Naive thymus-derived CD8-positive, alpha-beta T cell (primary cell): ENCODE results near the gene GRIN2C. TPM values are rescaled to one million over a fixed set of nuclear protein-coding genes. Genes with fewer than 3 reads are reported as not detected.

Experiments
- ATAC-seq, 2 donors: fragments of 150-1000 bp; cut with Tn5 transposase in 1 of 2; sonication (Bioruptor Pico), chemical (Tn5 transposase) in 1 of 2; 1 replicate in 1 of 2; 2 replicates in 1 of 2; pipeline ENCODE4 v1.10.0; 2021; ENCODE audit warnings: mild to moderate bottlenecking in 2 of 2, moderate library complexity in 2 of 2
- POLR2A ChIA-PET: fragments of 350-600 bp; sonication (Branson Sonifier 250); formaldehyde crosslinking; loops from one replicate; lab custom pipeline; 2021; ENCODE audit warnings: antibody characterized with exemption; lab: Charles Lee
- DNase-seq, 10 donors: peaks; one replicate each; pipeline versions ENCODE4 v3.0.0 to v3.0.0-alpha.2; 2020 to 2022
- H3K27ac Mint-ChIP-seq, 10 donors: one replicate each; pipeline ENCODE4 v1.8.0; 2020 to 2022; ENCODE audit warnings: mild to moderate bottlenecking in 10 of 10, mixed read lengths in 10 of 10, moderate library complexity in 4 of 10, inconsistent platforms in 1 of 10
- H3K27me3 Mint-ChIP-seq, 5 donors: one replicate each; pipeline ENCODE4 v1.8.0; 2021 to 2022; ENCODE audit warnings: mixed read lengths in 5 of 5
- H3K36me3 Mint-ChIP-seq, 3 donors: one replicate each; pipeline ENCODE4 v1.8.0; 2020 to 2022; ENCODE audit warnings: mixed read lengths in 3 of 3, mild to moderate bottlenecking in 2 of 3, inconsistent platforms in 1 of 3
- H3K4me1 Mint-ChIP-seq, 4 donors: one replicate each; pipeline ENCODE4 v1.8.0; 2021 to 2022; ENCODE audit warnings: mixed read lengths in 4 of 4
- H3K4me3 Mint-ChIP-seq, 10 donors: one replicate each; pipeline ENCODE4 v1.8.0; 2020 to 2022; ENCODE audit warnings: mild to moderate bottlenecking in 10 of 10, mixed read lengths in 10 of 10, moderate library complexity in 6 of 10, inconsistent platforms in 1 of 10
- H3K9me3 Mint-ChIP-seq, 9 donors: one replicate each; pipeline ENCODE4 v1.8.0; 2020 to 2022; ENCODE audit warnings: mixed read lengths in 9 of 9, mild to moderate bottlenecking in 3 of 9, inconsistent platforms in 1 of 9, moderate library complexity in 1 of 9
- polyA plus RNA-seq, 3 donors: library from polyadenylated mRNA; unstranded; fragments of 300-500 nt; fragmentation: Illumina TruSeq; gene quantifications; one replicate each; pipeline ENCODE4 v1.2.3, GENCODE V29; 2021
- total RNA-seq, 8 experiments: library from RNA in 2 of 8; stranded (reverse) in 2 of 8; gene quantifications; one replicate each; pipeline ENCODE4 v1.2.3 and lab custom pipeline; 2021 to 2026

The GRIN2C gene
- total and polyA plus RNA-seq, 5 experiments from 2014 or later, result 0.08 TPM; not detected in 3

- peaks cover 17 to 50% (median 38%) of the 10 kb centered on the region in 5 donors for H3K27me3 Mint-ChIP-seq
- H3K36me3 Mint-ChIP-seq, result peaks cover 0 to 6% (median 0%) of the 10 kb centered on the region in 3 donors
- H3K27ac Mint-ChIP-seq, result no peak overlapping the region
- H3K4me1 Mint-ChIP-seq, result peaks cover 10 to 30% (median 23%) of the 10 kb centered on the region in 4 donors
- H3K9me3 Mint-ChIP-seq, result no peaks in the 10 kb centered on the region
- H3K4me3 Mint-ChIP-seq, result peak overlapping the region in 8 of 10 donors; percentile 14 to 78 (median 62)
- POLR2A ChIA-PET, result interaction anchor here (0.6 to 3.3 kb wide), 6 partner anchors 12 to 343 kb away, joined by 4 to 13 read pairs (median 4); partner anchors contain the start of gene FDXR
- DNase-seq (no peak), ATAC-seq (peak; percentile 12 to 13)
Measured at GRCh38 chr17:74860872-74861661, 1.4 kb upstream of the GRIN2C start.

DNA sequence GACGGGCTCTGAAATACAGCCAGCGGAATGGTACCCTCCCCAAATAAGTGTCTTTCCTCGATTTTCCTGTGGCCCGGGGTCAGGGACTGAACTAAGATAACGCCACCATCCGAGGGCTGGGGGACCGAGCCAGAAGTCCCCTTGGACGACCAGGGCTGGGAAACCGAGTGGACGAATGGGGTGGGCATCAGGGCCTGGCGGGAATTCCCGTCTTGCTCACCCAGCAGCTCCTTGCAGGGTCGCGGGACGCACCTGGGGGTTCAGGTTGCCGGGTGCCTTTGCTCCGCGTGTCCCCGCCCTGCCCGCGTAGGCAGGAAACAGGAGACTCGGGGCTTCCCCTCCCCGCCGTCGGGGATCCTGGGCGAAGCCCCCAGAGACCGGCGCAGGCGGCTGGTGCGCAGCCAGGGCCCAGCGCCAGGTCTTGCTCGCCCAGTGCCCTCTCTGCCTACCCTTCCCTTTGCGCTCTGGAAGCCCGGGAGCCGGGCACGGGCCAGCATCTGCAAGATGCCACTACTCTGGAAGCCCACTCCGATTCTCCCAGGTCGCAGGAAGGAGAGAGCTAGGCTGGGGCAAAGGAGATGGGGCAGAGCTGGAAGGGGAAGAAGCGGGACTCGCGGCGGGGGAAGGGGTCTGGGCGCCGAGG is 665 bp upstream of the GRIN2C start:
- Mint-ChIP-seq H3K4me1 (peaks cover 9 to 30% (median 23%) of the 10 kb centered on the region in 4 donors), H3K4me3 (peak overlapping the region; percentile 47 to 78 (median 72)), H3K36me3 (peaks cover 0 to 6% (median 0%) of the 10 kb centered on the region in 3 donors), H3K27me3 (peaks cover 23 to 57% (median 44%) of the 10 kb centered on the region in 5 donors), H3K9me3 (no peaks in the 10 kb centered on the region), H3K27ac (peak overlapping the region in 1 of 10 donors; percentile 8)
- peak; percentile 35 to 51 for ATAC-seq
- POLR2A ChIA-PET, result interaction anchor here (0.6 to 3.3 kb wide), 4 partner anchors 13 to 1248 kb away, joined by 3 to 13 read pairs (median 4); partner anchors contain the start of gene FDXR
- DNase-seq, result peak in 4 of 10 donors; percentile 24 to 40 (median 30)

DNA sequence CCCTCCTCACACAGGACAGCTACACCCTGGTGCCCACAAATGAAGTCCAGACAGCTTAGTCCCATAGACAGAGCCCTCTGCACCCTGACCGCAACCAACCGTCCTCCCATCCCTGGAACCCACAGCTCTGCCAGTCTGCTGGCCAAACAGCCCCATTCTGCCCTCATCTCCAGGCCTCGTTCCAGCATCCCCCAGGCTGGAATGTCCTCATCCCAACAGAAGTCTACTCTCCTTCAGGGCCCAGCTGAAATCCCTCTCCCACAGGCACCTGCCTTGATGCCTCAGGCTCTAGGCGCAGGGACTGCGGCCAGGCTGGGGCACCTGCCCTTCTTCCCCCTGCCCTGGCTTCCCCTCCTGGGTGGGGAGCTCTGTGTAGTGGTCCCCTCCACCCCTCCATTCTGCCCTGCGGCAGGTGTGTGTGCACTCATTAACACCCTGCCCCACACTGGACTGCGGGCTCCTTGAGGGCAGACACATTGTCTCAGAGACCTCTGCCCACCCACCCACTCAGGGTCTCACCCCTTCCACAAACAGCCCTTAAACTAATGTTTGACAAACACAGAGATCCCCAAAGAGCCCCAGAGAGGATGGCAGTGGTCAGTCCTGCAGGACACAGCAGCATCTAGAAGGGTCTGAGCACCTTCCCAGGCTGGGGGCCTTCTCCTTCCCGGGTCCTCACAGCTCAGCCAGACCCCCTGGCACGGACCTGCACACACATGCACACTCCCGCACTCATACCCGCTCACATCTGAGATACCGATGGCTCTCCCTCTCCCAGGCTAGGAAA is 820 bp downstream of the GRIN2C start:
- Mint-ChIP-seq H3K27ac (peak overlapping the region in 3 of 10 donors; percentile 24 to 48 (median 31)), H3K4me3 (peak overlapping the region in 9 of 10 donors; percentile 28 to 77 (median 61)), H3K4me1 (peaks cover 3 to 23% (median 17%) of the 10 kb centered on the region in 4 donors), H3K36me3 (peaks cover 0 to 6% (median 0%) of the 10 kb centered on the region in 3 donors), H3K9me3 (no peaks in the 10 kb centered on the region), H3K27me3 (peaks cover 30 to 72% (median 56%) of the 10 kb centered on the region in 5 donors)
- no peak for ATAC-seq
- POLR2A ChIA-PET, result interaction anchor here (0.5 to 0.6 kb wide), 2 partner anchors 297 to 468 kb away, joined by 3 read pairs; no protein-coding TSS in a partner anchor
- no peak for DNase-seq

- Mint-ChIP-seq H3K4me3 (no peak overlapping the region), H3K9me3 (no peaks in the 10 kb centered on the region), H3K27me3 (peaks cover 30 to 81% (median 64%) of the 10 kb centered on the region in 5 donors), H3K4me1 (peaks cover 6 to 28% (median 23%) of the 10 kb centered on the region in 4 donors), H3K27ac (no peak overlapping the region), H3K36me3 (peaks cover 0 to 6% (median 0%) of the 10 kb centered on the region in 3 donors)
- POLR2A ChIA-PET, result no interaction called here
- ATAC-seq (no peak), DNase-seq (no peak)
Measured at GRCh38 chr17:74857191-74857590, 2.5 kb downstream of the GRIN2C start.

GRCh38 chr17:74856112-74856511 is 3.6 kb downstream of the GRIN2C start:
- H3K36me3 Mint-ChIP-seq, result peaks cover 0 to 6% (median 0%) of the 10 kb centered on the region in 3 donors
- H3K4me3 Mint-ChIP-seq, result no peak overlapping the region
- DNase-seq (no peak), ATAC-seq (no peak)
- POLR2A ChIA-PET, result interaction anchor here (0.7 kb wide), 1 partner anchor 13 kb away, joined by 4 read pairs; no protein-coding TSS in a partner anchor
- no peak overlapping the region for H3K27ac Mint-ChIP-seq
- peaks cover 32 to 85% (median 67%) of the 10 kb centered on the region in 5 donors for H3K27me3 Mint-ChIP-seq
- H3K4me1 Mint-ChIP-seq, result peaks cover 7 to 24% (median 17%) of the 10 kb centered on the region in 4 donors
- H3K9me3 Mint-ChIP-seq, result no peaks in the 10 kb centered on the region

DNA sequence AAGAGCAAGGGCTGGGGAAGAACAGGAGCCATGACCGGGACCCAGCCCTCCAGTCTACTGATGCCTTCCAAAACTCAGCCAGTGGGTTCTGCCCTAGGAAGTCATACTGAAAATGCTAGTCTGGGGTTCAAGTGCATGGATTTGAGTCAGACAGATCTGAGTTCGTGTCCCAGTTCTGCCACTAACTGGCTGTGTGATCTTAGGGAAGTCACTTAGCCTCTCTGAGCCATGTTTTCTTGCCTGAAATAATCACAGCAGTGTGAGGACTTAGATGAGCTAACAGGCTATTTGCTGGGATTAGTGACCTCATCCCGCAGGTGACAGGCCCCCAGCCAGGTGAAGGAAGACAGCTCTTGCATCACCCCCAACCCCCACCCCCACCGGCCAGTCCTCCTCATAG is 4.4 kb downstream of the GRIN2C start:
- Mint-ChIP-seq H3K9me3 (no peaks in the 10 kb centered on the region), H3K36me3 (peaks cover 0 to 6% (median 0%) of the 10 kb centered on the region in 3 donors), H3K27me3 (peaks cover 36 to 86% (median 66%) of the 10 kb centered on the region in 5 donors), H3K4me3 (no peak overlapping the region), H3K4me1 (peaks cover 9 to 20% (median 13%) of the 10 kb centered on the region in 4 donors), H3K27ac (peak overlapping the region in 1 of 10 donors; percentile 65)
- no peak for DNase-seq
- POLR2A ChIA-PET, result no interaction called here
- no peak for ATAC-seq

GRCh38 chr17:74854792-74855191 is 4.9 kb downstream of the GRIN2C start:
- POLR2A ChIA-PET, result no interaction called here
- no peak overlapping the region for H3K4me3 Mint-ChIP-seq
- H3K27me3 Mint-ChIP-seq, result peaks cover 36 to 81% (median 66%) of the 10 kb centered on the region in 5 donors
- H3K36me3 Mint-ChIP-seq, result peaks cover 0 to 6% (median 0%) of the 10 kb centered on the region in 3 donors
- peaks cover 8 to 17% (median 9%) of the 10 kb centered on the region in 4 donors for H3K4me1 Mint-ChIP-seq
- DNase-seq (no peak), ATAC-seq (no peak)
- no peaks in the 10 kb centered on the region for H3K9me3 Mint-ChIP-seq
- peak overlapping the region in 1 of 10 donors; percentile 65 for H3K27ac Mint-ChIP-seq

- H3K4me1 Mint-ChIP-seq, result peaks cover 6 to 12% (median 9%) of the 10 kb centered on the region in 4 donors
- H3K9me3 Mint-ChIP-seq, result no peaks in the 10 kb centered on the region
- POLR2A ChIA-PET, result no interaction called here
- DNase-seq (no peak), ATAC-seq (no peak)
- H3K4me3 Mint-ChIP-seq, result peak overlapping the region in 7 of 10 donors; percentile 2 to 80 (median 52)
- peaks cover 0 to 2% (median 0%) of the 10 kb centered on the region in 3 donors for H3K36me3 Mint-ChIP-seq
- peak overlapping the region in 1 of 10 donors; percentile 63 for H3K27ac Mint-ChIP-seq
- H3K27me3 Mint-ChIP-seq, result peaks cover 31 to 74% (median 60%) of the 10 kb centered on the region in 5 donors
Measured at GRCh38 chr17:74853669-74854068, 6.0 kb downstream of the GRIN2C start.

DNA sequence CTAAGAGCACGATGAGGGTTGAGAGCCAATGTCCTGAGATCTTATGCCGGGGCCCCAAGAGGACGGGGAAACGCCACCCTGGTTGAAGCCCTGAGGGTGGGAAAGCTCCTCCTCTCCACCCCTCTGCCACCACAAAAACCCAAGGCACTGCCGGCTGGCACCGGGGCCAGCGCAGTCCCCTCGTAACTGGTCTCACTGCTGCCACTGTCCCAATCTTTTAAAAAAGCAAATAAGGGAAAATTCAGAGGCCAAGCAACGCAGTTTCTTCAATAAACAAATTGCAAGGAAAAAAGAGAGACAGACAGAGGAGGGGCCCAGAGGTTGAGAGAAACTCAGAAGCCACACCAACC is 6.7 kb downstream of the GRIN2C start:
- H3K27ac Mint-ChIP-seq, result no peak overlapping the region
- POLR2A ChIA-PET, result interaction anchor here (0.9 to 1.3 kb wide), 2 partner anchors 10 to 20 kb away, joined by 4 to 5 read pairs; partner anchors contain the start of gene FDXR
- ATAC-seq, result peak; percentile 5 to 12

DNA sequence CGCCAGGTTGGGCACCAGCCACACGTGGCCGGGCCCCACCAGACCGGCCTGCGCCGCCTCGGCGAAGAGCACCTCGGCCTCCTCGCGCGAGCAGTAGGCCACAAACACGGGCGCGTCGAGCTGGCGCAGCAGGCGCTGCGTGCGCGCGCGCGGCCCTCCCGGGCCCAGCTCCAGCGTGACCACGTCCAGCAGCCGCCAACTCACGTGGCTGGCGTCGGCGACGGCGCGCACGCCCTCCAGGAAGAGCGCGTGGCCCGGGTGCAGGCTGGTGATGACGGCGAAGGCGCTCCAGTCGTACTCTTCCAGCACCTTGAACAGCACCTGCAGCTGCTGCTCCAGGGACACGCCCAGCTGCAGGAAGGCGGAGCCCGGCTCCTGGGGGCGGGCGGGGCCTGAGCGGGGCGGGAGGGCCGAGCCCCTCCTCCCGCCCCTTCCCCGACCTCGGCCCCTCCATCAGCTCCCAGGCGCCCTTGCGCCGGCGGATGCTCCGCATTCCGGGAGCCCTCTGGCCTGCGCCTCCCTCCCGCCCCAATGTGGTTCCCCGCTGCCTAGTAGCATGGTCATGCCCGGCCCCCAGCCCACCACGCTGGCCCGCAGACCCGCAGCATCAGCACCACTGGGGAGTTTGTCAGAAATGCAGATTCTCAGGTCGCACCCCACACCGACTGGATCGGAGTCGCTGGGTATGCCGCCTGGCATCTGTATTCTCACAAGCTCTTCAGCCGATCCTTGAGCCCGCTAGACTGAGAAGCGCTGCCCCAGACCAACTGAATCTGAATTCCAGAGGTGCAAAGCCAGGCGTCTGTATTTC is 7.2 kb downstream of the GRIN2C start:
- ATAC-seq (peak; percentile 91 to 94), DNase-seq (peak in 9 of 10 donors; percentile 20 to 75 (median 57))
- H3K4me1 Mint-ChIP-seq, result peaks cover 6 to 10% (median 8%) of the 10 kb centered on the region in 4 donors
- no peaks in the 10 kb centered on the region for H3K9me3 Mint-ChIP-seq
- POLR2A ChIA-PET, result interaction anchor here (0.9 to 1.3 kb wide), 3 partner anchors 9 to 437 kb away, joined by 3 to 5 read pairs (median 4); partner anchors contain the start of genes FDXR and SLC25A19
- H3K27ac Mint-ChIP-seq, result no peak overlapping the region
- peaks cover 25 to 63% (median 51%) of the 10 kb centered on the region in 5 donors for H3K27me3 Mint-ChIP-seq
- H3K4me3 Mint-ChIP-seq, result peak overlapping the region; percentile 63 to 84 (median 75)
- H3K36me3 Mint-ChIP-seq, result no peaks in the 10 kb centered on the region

More for the DNA sequence above, 6.7 kb downstream of the GRIN2C start:
- H3K9me3 Mint-ChIP-seq, result no peaks in the 10 kb centered on the region
- H3K4me1 Mint-ChIP-seq, result peaks cover 6 to 10% (median 8%) of the 10 kb centered on the region in 4 donors
- no peaks in the 10 kb centered on the region for H3K36me3 Mint-ChIP-seq
- H3K27me3 Mint-ChIP-seq, result peaks cover 29 to 68% (median 57%) of the 10 kb centered on the region in 5 donors
- no peak for DNase-seq
- H3K4me3 Mint-ChIP-seq, result peak overlapping the region; percentile 14 to 84 (median 72)
